Measurements from ENCODE around the gene ZNF10.

Gene ZNF10

GRCh38 chr12:133130038-133130807, at the start of gene ZNF10, which contains the start of gene ZNF891:
ZNF10 (plus strand) TSS chr12:133130627; CDS start chr12:133144493, 13,866 bp downstream.
ZNF891 (minus strand) TSS chr12:133130274; CDS start chr12:133121918, 8,356 bp downstream.
- peak within 1 kb of the TSS; percentile 95 for H3K4me3 ChIP-seq (ENCODE audit: low read length)
- TF ChIP-seq CTCF (conservative IDR thresholded peaks at IDR 0.05; ENCODE audit: low read depth, low read length) = no peak
- DNase-seq (ENCODE audit: low read depth) = peak; percentile 89

DNA sequence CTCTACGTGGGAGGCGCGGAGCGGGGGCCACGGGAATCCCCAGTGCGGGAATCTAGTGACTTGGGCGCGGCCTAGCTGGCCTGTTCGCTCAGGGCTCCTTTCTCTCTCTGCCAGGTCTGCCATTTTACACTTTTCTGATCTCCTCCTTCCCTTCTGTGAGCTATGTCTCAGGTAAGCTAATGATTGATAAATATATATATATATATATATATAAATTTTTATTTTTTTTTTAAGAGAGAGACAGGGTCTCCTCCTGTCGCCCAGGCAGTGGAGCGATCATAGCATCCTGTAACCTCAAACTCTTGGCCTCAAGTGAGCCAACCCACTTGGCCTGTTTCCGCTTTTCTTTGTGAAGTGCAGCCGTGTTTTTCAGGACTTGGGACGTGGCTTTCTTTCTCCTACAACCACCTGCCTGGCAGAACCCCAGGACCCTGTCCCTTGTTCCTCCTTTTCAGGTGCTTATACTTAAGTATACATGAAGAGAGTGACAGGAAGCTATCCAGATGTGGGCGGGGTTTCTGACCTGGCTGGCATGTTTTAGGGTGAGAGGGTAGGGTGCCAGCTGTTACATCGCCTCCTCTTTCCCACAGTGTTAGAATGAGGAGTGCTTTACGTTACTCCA, 49.2 kb upstream of the ZNF10 start:
- peak overlapping the region; percentile 87 for H3K4me3 ChIP-seq (ENCODE audit: low read length)
- DNase-seq (ENCODE audit: low read depth) = no peak
- no peak for TF ChIP-seq CTCF (conservative IDR thresholded peaks at IDR 0.05; ENCODE audit: low read depth, low read length)

GRCh38 chr12:133083345-133083744, 47.1 kb upstream of the ZNF10 start:
- DNase-seq (ENCODE audit: low read depth) = no peak
- no peak for TF ChIP-seq CTCF (conservative IDR thresholded peaks at IDR 0.05; ENCODE audit: low read depth, low read length)
- H3K4me3 ChIP-seq (ENCODE audit: low read length) = no peak overlapping the region

GRCh38 chr12:133105620-133106019, 24.8 kb upstream of the ZNF10 start:
- TF ChIP-seq CTCF (conservative IDR thresholded peaks at IDR 0.05; ENCODE audit: low read depth, low read length) = no peak
- no peak overlapping the region for H3K4me3 ChIP-seq (ENCODE audit: low read length)
- DNase-seq (ENCODE audit: low read depth) = no peak

GRCh38 chr12:133106253-133106652, 24.2 kb upstream of the ZNF10 start:
- DNase-seq (ENCODE audit: low read depth) = no peak
- H3K4me3 ChIP-seq (ENCODE audit: low read length) = no peak overlapping the region
- TF ChIP-seq CTCF (conservative IDR thresholded peaks at IDR 0.05; ENCODE audit: low read depth, low read length) = no peak

GRCh38 chr12:133107121-133107520, 23.3 kb upstream of the ZNF10 start:
- TF ChIP-seq CTCF (conservative IDR thresholded peaks at IDR 0.05; ENCODE audit: low read depth, low read length) = no peak
- DNase-seq (ENCODE audit: low read depth) = no peak
- H3K4me3 ChIP-seq (ENCODE audit: low read length) = no peak overlapping the region

GRCh38 chr12:133108150-133108549, 22.3 kb upstream of the ZNF10 start:
- no peak for DNase-seq (ENCODE audit: low read depth)
- no peak overlapping the region for H3K4me3 ChIP-seq (ENCODE audit: low read length)
- TF ChIP-seq CTCF (conservative IDR thresholded peaks at IDR 0.05; ENCODE audit: low read depth, low read length) = no peak
